ENCODE measurements around the gene CD53. TPM values are rescaled to one million over a fixed set of nuclear protein-coding genes. Genes with fewer than 3 reads are reported as not detected.
A peak's percentile ranks its signal among the peaks of the same experiment; 100 is the strongest.

Gene CD53
- total and polyA plus RNA-seq, 12 donors, result 2.1 to 55.2 (median 5.6) TPM

DNA sequence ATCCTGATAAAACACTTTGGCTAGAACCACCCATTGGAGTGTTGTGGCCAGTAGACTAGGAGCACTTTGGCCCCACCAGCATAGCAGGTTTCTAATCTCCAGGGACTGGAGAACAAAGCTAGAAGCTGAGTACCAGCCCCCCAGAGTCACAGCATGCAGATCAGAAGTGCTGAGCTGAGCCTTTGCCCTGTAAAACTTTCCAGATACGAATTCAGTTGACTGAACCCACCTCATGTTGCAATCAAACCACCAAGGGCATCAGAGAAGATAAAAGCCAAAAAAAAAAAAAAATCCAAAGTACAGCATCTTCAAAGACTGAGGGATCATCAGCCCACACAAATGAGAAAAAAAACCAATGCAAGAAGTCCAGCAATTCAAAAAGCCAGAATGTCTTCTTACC is 8.7 kb upstream of the CD53 start:
- TF ChIP-seq, protein P1, sequence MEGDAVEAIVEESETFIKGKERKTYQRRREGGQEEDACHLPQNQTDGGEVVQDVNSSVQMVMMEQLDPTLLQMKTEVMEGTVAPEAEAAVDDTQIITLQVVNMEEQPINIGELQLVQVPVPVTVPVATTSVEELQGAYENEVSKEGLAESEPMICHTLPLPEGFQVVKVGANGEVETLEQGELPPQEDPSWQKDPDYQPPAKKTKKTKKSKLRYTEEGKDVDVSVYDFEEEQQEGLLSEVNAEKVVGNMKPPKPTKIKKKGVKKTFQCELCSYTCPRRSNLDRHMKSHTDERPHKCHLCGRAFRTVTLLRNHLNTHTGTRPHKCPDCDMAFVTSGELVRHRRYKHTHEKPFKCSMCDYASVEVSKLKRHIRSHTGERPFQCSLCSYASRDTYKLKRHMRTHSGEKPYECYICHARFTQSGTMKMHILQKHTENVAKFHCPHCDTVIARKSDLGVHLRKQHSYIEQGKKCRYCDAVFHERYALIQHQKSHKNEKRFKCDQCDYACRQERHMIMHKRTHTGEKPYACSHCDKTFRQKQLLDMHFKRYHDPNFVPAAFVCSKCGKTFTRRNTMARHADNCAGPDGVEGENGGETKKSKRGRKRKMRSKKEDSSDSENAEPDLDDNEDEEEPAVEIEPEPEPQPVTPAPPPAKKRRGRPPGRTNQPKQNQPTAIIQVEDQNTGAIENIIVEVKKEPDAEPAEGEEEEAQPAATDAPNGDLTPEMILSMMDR (IDR thresholded peaks at IDR 0.05), result no peak
- intact Hi-C loops (cut with DNase I), result no loop called here
- Histone ChIP-seq H3K36me3 (no peaks in the 10 kb centered on the region), H3K27me3 (peaks cover 0 to 3% (median 0%) of the 10 kb centered on the region in 7 donors), H3K9me3 (peaks cover 0 to 73% (median 13%) of the 10 kb centered on the region in 11 donors), H3K27ac (no peak overlapping the region), H3K4me1 (no peaks in the 10 kb centered on the region), H3K4me3 (no peak overlapping the region)
- WGBS, 2 donors, result 40 to 56% methylated on average over 1 of the region's 1 CpG
- ATAC-seq (no peak), DNase-seq (no peak)

GRCh38 chr1:110870721-110871388 is 2.1 kb upstream of the CD53 start:
- H3K27ac ChIP-seq, result no peak overlapping the region
- 41 to 48% methylated on average over 3 of the region's 3 CpGs for WGBS, 2 donors

GRCh38 chr1:110872366-110872744 is 593 bp upstream of the CD53 start:
- TF ChIP-seq, protein P1 (IDR thresholded peaks at IDR 0.05), result no peak
- Histone ChIP-seq H3K9me3 (peaks cover 0 to 19% (median 6%) of the 10 kb centered on the region in 11 donors), H3K4me1 (peaks cover 0 to 27% (median 0%) of the 10 kb centered on the region in 9 donors), H3K27me3 (no peaks in the 10 kb centered on the region), H3K27ac (peak overlapping the region in 5 of 10 donors; percentile 5 to 95 (median 58)), H3K4me3 (peak overlapping the region in 1 of 10 donors; percentile 62), H3K36me3 (no peaks in the 10 kb centered on the region)
- intact Hi-C loops (cut with DNase I), result no loop called here
- 65 to 67% methylated on average over 2 of the region's 2 CpGs for WGBS, 2 donors
- ATAC-seq, result no peak
- DNase-seq, result no peak

More at GRCh38 chr1:110870721-110871388, 2.1 kb upstream of the CD53 start:
- TF ChIP-seq, protein P1 (IDR thresholded peaks at IDR 0.05), result no peak
- H3K4me1 ChIP-seq, result peaks cover 0 to 14% (median 0%) of the 10 kb centered on the region in 9 donors
- no peaks in the 10 kb centered on the region for H3K27me3 ChIP-seq
- no peaks in the 10 kb centered on the region for H3K36me3 ChIP-seq
- intact Hi-C loops (cut with DNase I), result no loop called here
- DNase-seq, result no peak
- ATAC-seq, result no peak
- peaks cover 0 to 34% (median 6%) of the 10 kb centered on the region in 11 donors for H3K9me3 ChIP-seq
- no peak overlapping the region for H3K4me3 ChIP-seq

DNA sequence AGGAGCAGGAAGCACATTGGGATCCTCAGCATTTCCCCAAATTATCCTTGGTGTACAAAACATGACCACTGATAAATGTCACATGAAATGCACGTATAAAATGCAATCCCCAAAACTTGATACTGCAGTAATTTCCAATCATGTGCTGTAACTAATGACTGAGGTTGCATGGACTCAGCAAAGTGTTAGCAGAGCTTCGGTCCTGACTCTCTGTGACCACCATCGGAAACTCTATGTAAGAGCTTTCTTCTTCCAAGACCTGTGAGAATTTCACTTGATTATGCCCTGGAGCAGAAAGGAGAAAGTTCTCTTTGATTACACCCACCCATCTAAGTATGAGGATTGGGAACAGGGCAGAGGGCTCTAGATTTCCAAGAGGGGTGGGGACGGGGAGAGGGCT is 908 bp downstream of the CD53 start:
- DNase-seq, result no peak
- H3K4me1 ChIP-seq, result peaks cover 0 to 40% (median 0%) of the 10 kb centered on the region in 9 donors
- peaks cover 0 to 5% (median 0%) of the 10 kb centered on the region in 11 donors for H3K9me3 ChIP-seq
- TF ChIP-seq, protein P1 (IDR thresholded peaks at IDR 0.05), result no peak
- H3K27ac ChIP-seq, result peak overlapping the region in 6 of 10 donors; percentile 9 to 95 (median 28)
- H3K36me3 ChIP-seq, result no peaks in the 10 kb centered on the region
- ATAC-seq, result no peak
- H3K27me3 ChIP-seq, result no peaks in the 10 kb centered on the region
- WGBS, 2 donors, result 72 to 84% methylated on average over 4 of the region's 4 CpGs
- peak overlapping the region in 7 of 10 donors; percentile 22 to 62 (median 36) for H3K4me3 ChIP-seq
- intact Hi-C loops (cut with DNase I), result no loop called here

Data from heart right ventricle (tissue), 16 donors.